A673 (cell line): ENCODE results near the gene HHEX.

Experiments
- CTCF ChIP-seq: fragments of 300-800, 200-600 bp; sonication (generic); conservative IDR thresholded peaks from 2 replicates; pipeline ENCODE4 v1.5.1; 2017; ENCODE audit warnings: low read depth, mild to moderate bottlenecking, antibody characterized with exemption, low read length, moderate library complexity, mixed read lengths
- EZH2 ChIP-seq: fragments of 200-600 bp; sonication (generic); IDR thresholded peaks from 2 replicates; pipeline ENCODE4 v1.6.1; 2017; ENCODE audit warnings: borderline replicate concordance, low read depth, mild to moderate bottlenecking, mixed read lengths, antibody characterized with exemption, low read length; ENCODE audit not compliant: poor library complexity, severe bottlenecking

- TF ChIP-seq CTCF, result no peak
- no peak for TF ChIP-seq EZH2
These were observed 22.5 kb downstream of the HHEX start for GRCh38 chr10:92712016-92712889.
